ENCODE results near the gene ZNF385C.

The ZNF385C gene

GRCh38 chr17:42056635-42057034 is 41.6 kb downstream of the ZNF385C start:
- no peak for ATAC-seq (ENCODE audit: insufficient read depth, low read depth)
- no peak overlapping the region for H3K9ac ChIP-seq (ENCODE audit: low read depth, low read length)

GRCh38 chr17:42055496-42055895 is 42.8 kb downstream of the ZNF385C start:
- no peaks in the 10 kb centered on the region for H3K9me3 ChIP-seq (ENCODE audit: insufficient read depth, low read length, severe bottlenecking)
- H4K20me1 ChIP-seq (ENCODE audit: insufficient read depth, low read length) = 0 out of 2 replicates have a peak, but pooled peaks cover 3% of the 10 kb centered on the region
- no peak overlapping the region for H3K4me3 ChIP-seq (ENCODE audit: low read depth in 1 of 2, low read length in 2 of 2)
- TF ChIP-seq EZH2 (IDR thresholded peaks at IDR 0.05; ENCODE audit: borderline replicate concordance, low read depth, low read length, severe bottlenecking) (no peak), CTCF (IDR thresholded peaks at IDR 0.05; ENCODE audit: borderline replicate concordance, extremely low read depth, low read length, poor library complexity, severe bottlenecking) (no peak)
- DNase-seq = no peak
- no peaks in the 10 kb centered on the region for H3K79me2 ChIP-seq (ENCODE audit: insufficient read depth, low read length)
- ATAC-seq (ENCODE audit: insufficient read depth, low read depth) = no peak
- H3K27ac ChIP-seq (ENCODE audit: low read length) = no peak overlapping the region
- no peak overlapping the region for H2AFZ ChIP-seq (ENCODE audit: low read depth, low read length)
- no peaks in the 10 kb centered on the region for H3K36me3 ChIP-seq (ENCODE audit: insufficient read depth, low read length)
- H3K4me2 ChIP-seq (ENCODE audit: insufficient read depth, low read length) = no peak overlapping the region
- peaks cover 6% of the 10 kb centered on the region; the same call in 1 of the 2 replicates for H3K4me1 ChIP-seq (ENCODE audit: insufficient read depth, low read length)
- peaks cover 12% of the 10 kb centered on the region for H3K27me3 ChIP-seq (ENCODE audit: insufficient read depth, low read length, poor library complexity)
- H3K9ac ChIP-seq (ENCODE audit: low read depth, low read length) = no peak overlapping the region

More at GRCh38 chr17:42056635-42057034, 41.6 kb downstream of the ZNF385C start:
- H3K79me2 ChIP-seq (ENCODE audit: insufficient read depth, low read length) = no peaks in the 10 kb centered on the region
- H3K27me3 ChIP-seq (ENCODE audit: insufficient read depth, low read length, poor library complexity) = peaks cover 9% of the 10 kb centered on the region
- H3K4me2 ChIP-seq (ENCODE audit: insufficient read depth, low read length) = no peak overlapping the region
- TF ChIP-seq CTCF (IDR thresholded peaks at IDR 0.05; ENCODE audit: borderline replicate concordance, extremely low read depth, low read length, poor library complexity, severe bottlenecking) (no peak), EZH2 (IDR thresholded peaks at IDR 0.05; ENCODE audit: borderline replicate concordance, low read depth, low read length, severe bottlenecking) (no peak)
- no peaks in the 10 kb centered on the region for H3K9me3 ChIP-seq (ENCODE audit: insufficient read depth, low read length, severe bottlenecking)
- H3K27ac ChIP-seq (ENCODE audit: low read length) = no peak overlapping the region
- DNase-seq = no peak
- no peak overlapping the region for H2AFZ ChIP-seq (ENCODE audit: low read depth, low read length)
- peaks cover 6% of the 10 kb centered on the region; the same call in 1 of the 2 replicates for H3K4me1 ChIP-seq (ENCODE audit: insufficient read depth, low read length)
- no peak overlapping the region for H3K4me3 ChIP-seq (ENCODE audit: low read depth in 1 of 2, low read length in 2 of 2)
- H4K20me1 ChIP-seq (ENCODE audit: insufficient read depth, low read length) = 0 out of 2 replicates have a peak, but pooled peaks cover 3% of the 10 kb centered on the region
- no peaks in the 10 kb centered on the region for H3K36me3 ChIP-seq (ENCODE audit: insufficient read depth, low read length)

- peaks cover 4% of the 10 kb centered on the region; the same call in 1 of the 2 replicates for H3K4me1 ChIP-seq (ENCODE audit: insufficient read depth, low read length)
- no peaks in the 10 kb centered on the region for H3K9me3 ChIP-seq (ENCODE audit: insufficient read depth, low read length, severe bottlenecking)
- no peak overlapping the region for H2AFZ ChIP-seq (ENCODE audit: low read depth, low read length)
- TF ChIP-seq CTCF (IDR thresholded peaks at IDR 0.05; ENCODE audit: borderline replicate concordance, extremely low read depth, low read length, poor library complexity, severe bottlenecking) = no peak
- H3K9ac ChIP-seq (ENCODE audit: low read depth, low read length) = no peak overlapping the region
- DNase-seq (no peak), ATAC-seq (ENCODE audit: insufficient read depth, low read depth) (no peak)
- H3K4me3 ChIP-seq (ENCODE audit: low read depth in 1 of 2, low read length in 2 of 2) = no peak overlapping the region
- H3K36me3 ChIP-seq (ENCODE audit: insufficient read depth, low read length) = no peaks in the 10 kb centered on the region
- H3K27ac ChIP-seq (ENCODE audit: low read length) = no peak overlapping the region
- H3K27me3 ChIP-seq (ENCODE audit: insufficient read depth, low read length, poor library complexity) = peaks cover 13% of the 10 kb centered on the region
- H3K4me2 ChIP-seq (ENCODE audit: insufficient read depth, low read length) = no peak overlapping the region
- H4K20me1 ChIP-seq (ENCODE audit: insufficient read depth, low read length) = 0 out of 2 replicates have a peak, but pooled peaks cover 3% of the 10 kb centered on the region
- no peaks in the 10 kb centered on the region for H3K79me2 ChIP-seq (ENCODE audit: insufficient read depth, low read length)
Measured at GRCh38 chr17:42055027-42055426, 43.2 kb downstream of the ZNF385C start.
